SK-N-SH treated with all-trans-retinoic acid at 6 μM for 48 hours (cell line): ENCODE results near the gene GEMIN2.

Experiments
- ARNTL ChIP-seq: fragments of 450-650 bp; formaldehyde crosslinking; IDR thresholded peaks from 2 replicates; pipeline ENCODE4 v1.5.0; 2020; ENCODE audit warnings: low read depth, mild to moderate bottlenecking, moderate library complexity, borderline replicate concordance
- BACH2 ChIP-seq: fragments of 250-450 bp; sonication (Bioruptor Pico); IDR thresholded peaks from 2 replicates; pipeline ENCODE4 v1.9.0; 2021; ENCODE audit warnings: mild to moderate bottlenecking, borderline replicate concordance
- CREB5 ChIP-seq: fragments of 250-450 bp; sonication (Bioruptor Pico); IDR thresholded peaks from 2 replicates; pipeline ENCODE4 v1.5.1; 2020; ENCODE audit warnings: low read depth, mild to moderate bottlenecking, moderate library complexity
- CSDC2 ChIP-seq: fragments of 250-450 bp; sonication (Bioruptor Pico); IDR thresholded peaks from 2 replicates; pipeline ENCODE4 v1.5.0; 2020; ENCODE audit warnings: mild to moderate bottlenecking, moderate library complexity
- CSRNP3 ChIP-seq: fragments of 250-450 bp; sonication (Bioruptor Pico); IDR thresholded peaks from 2 replicates; pipeline ENCODE4 v1.5.1; 2021; ENCODE audit warnings: mild to moderate bottlenecking, moderate library complexity
- GLIS3 ChIP-seq: fragments of 250-450 bp; sonication (Bioruptor Pico); IDR thresholded peaks from 2 replicates; pipeline ENCODE4 v1.5.0; 2020; ENCODE audit warnings: mild to moderate bottlenecking, moderate library complexity
- ISL1 ChIP-seq: fragments of 250-450 bp; sonication (Bioruptor Pico); IDR thresholded peaks from 2 replicates; pipeline ENCODE4 v2.1.2; 2022; ENCODE audit warnings: mild to moderate bottlenecking, moderate library complexity
- PATZ1 ChIP-seq: fragments of 250-450 bp; sonication (Bioruptor Pico); IDR thresholded peaks from 2 replicates; pipeline ENCODE4 v1.8.0; 2020; ENCODE audit warnings: mild to moderate bottlenecking, moderate library complexity, borderline replicate concordance
- POU6F1 ChIP-seq: fragments of 250-450 bp; sonication (Bioruptor Pico); IDR thresholded peaks from 2 replicates; pipeline ENCODE4 v1.8.0; 2021; ENCODE audit warnings: low read depth, mild to moderate bottlenecking, moderate library complexity, borderline replicate concordance
- PPARA ChIP-seq: fragments of 250-450 bp; sonication (Bioruptor Pico); IDR thresholded peaks from 2 replicates; pipeline ENCODE4 v1.5.0; 2020; ENCODE audit warnings: mild to moderate bottlenecking, borderline replicate concordance
- RARB ChIP-seq: fragments of 250-450 bp; sonication (Bioruptor Pico); IDR thresholded peaks from 2 replicates; pipeline ENCODE4 v1.8.0; 2021; ENCODE audit warnings: mild to moderate bottlenecking, moderate library complexity
- SNAI2 ChIP-seq: fragments of 250-450 bp; sonication (Bioruptor Pico); IDR thresholded peaks from 2 replicates; pipeline ENCODE4 v1.5.0; 2020; ENCODE audit warnings: mild to moderate bottlenecking, moderate library complexity
- ZNF565 ChIP-seq: fragments of 450-650 bp; formaldehyde crosslinking; conservative IDR thresholded peaks from 2 replicates; pipeline ENCODE4 v1.5.0; 2020; ENCODE audit warnings: low read depth, mild to moderate bottlenecking, moderate library complexity

- no peak for TF ChIP-seq PPARA
- TF ChIP-seq PATZ1 (CRISPR knock-in tag): no peak
- no peak for TF ChIP-seq CSDC2 (CRISPR knock-in tag)
- no peak for TF ChIP-seq ZNF565
- no peak for TF ChIP-seq ARNTL (CRISPR knock-in tag)
- no peak for TF ChIP-seq CREB5 (CRISPR knock-in tag)
- TF ChIP-seq BACH2 (CRISPR knock-in tag): no peak
- TF ChIP-seq CSRNP3 (CRISPR knock-in tag): no peak
- no peak for TF ChIP-seq POU6F1 (CRISPR knock-in tag)
- TF ChIP-seq RARB (CRISPR knock-in tag): no peak
- no peak for TF ChIP-seq ISL1 (CRISPR knock-in tag)
- TF ChIP-seq GLIS3: no peak
- no peak for TF ChIP-seq SNAI2 (CRISPR knock-in tag)
Measured at GRCh38 chr14:39168591-39168990, 54.5 kb downstream of the GEMIN2 start.
